Tibial nerve (tissue), 4 donors: ENCODE measurements around the gene OCEL1. TPM values are rescaled to one million over a fixed set of nuclear protein-coding genes. Genes with fewer than 3 reads are reported as not detected.

ENCODE experiments used
- DNase-seq, 2 donors: peaks; one replicate each; pipeline ENCODE4 v3.0.0-alpha.2; 2019; ENCODE audit warnings: low spot score in 2 of 2
- H3K27ac ChIP-seq, 4 donors: fragments of 200-600 bp; sonication (generic) in 3 of 4; one replicate each; pipeline ENCODE4 v1.5.1; 2017 to 2019; ENCODE audit warnings: mild to moderate bottlenecking in 1 of 4
- H3K27me3 ChIP-seq, 2 donors: fragments of 200-600 bp; sonication (generic) in 1 of 2; one replicate each; pipeline versions ENCODE4 v1.5.1 to v1.6.0; 2017 to 2019
- H3K36me3 ChIP-seq, 3 donors: fragments of 200-600 bp; sonication (generic); one replicate each; pipeline ENCODE4 v1.5.1; 2018 to 2019
- H3K4me1 ChIP-seq, 4 donors: fragments of 200-600 bp; sonication (generic) in 3 of 4; one replicate each; pipeline ENCODE4 v1.5.1; 2017 to 2019
- H3K4me3 ChIP-seq, 4 donors: fragments of 200-600 bp; sonication (generic) in 3 of 4; one replicate each; pipeline ENCODE4 v1.5.1; 2017 to 2019; ENCODE audit warnings: mild to moderate bottlenecking in 1 of 4, moderate library complexity in 1 of 4
- H3K9me3 ChIP-seq, 4 donors: fragments of 200-600 bp; sonication (generic) in 3 of 4; one replicate each; pipeline ENCODE4 v1.5.1; 2017 to 2019
- EP300 ChIP-seq, 2 donors: sonication (generic); formaldehyde crosslinking; IDR thresholded peaks; one replicate each; pipeline ENCODE4 v1.6.1; 2017; ENCODE audit warnings: antibody characterized with exemption in 2 of 2, mild to moderate bottlenecking in 1 of 2
- POLR2A ChIP-seq, 2 donors: fragments of 450-650 bp; IDR thresholded peaks; one replicate each; pipeline ENCODE4 v1.6.1; 2017; ENCODE audit warnings: antibody characterized with exemption in 2 of 2, mild to moderate bottlenecking in 2 of 2, moderate library complexity in 2 of 2
- WGBS, 2 donors: methylation state at CpG; one replicate each; pipeline ENCODE4 v1.1.5; 2018; 5-methylcytosine and 5-hydroxymethylcytosine counted together
- total RNA-seq, 4 donors: library from RNA; depleted of rRNA; stranded (reverse); fragments of >200 nt; gene quantifications; one replicate each; pipeline ENCODE4 v1.1.0, GENCODE V29; 2016
- TF ChIP-seq, protein P1 (sequence below), 5 experiments: fragments of 200-600 bp in 3 of 5; fragments of 450-650 bp in 2 of 5; sonication (generic) in 3 of 5; IDR thresholded peaks; one replicate each; pipeline ENCODE4 v1.5.1; 2016 to 2019; ENCODE audit warnings: antibody characterized with exemption in 5 of 5, mild to moderate bottlenecking in 3 of 5, moderate library complexity in 2 of 5

Gene OCEL1
- total RNA-seq, 4 donors from 2014 or later, result 3.3 to 30.0 (median 5.8) TPM

DNA sequence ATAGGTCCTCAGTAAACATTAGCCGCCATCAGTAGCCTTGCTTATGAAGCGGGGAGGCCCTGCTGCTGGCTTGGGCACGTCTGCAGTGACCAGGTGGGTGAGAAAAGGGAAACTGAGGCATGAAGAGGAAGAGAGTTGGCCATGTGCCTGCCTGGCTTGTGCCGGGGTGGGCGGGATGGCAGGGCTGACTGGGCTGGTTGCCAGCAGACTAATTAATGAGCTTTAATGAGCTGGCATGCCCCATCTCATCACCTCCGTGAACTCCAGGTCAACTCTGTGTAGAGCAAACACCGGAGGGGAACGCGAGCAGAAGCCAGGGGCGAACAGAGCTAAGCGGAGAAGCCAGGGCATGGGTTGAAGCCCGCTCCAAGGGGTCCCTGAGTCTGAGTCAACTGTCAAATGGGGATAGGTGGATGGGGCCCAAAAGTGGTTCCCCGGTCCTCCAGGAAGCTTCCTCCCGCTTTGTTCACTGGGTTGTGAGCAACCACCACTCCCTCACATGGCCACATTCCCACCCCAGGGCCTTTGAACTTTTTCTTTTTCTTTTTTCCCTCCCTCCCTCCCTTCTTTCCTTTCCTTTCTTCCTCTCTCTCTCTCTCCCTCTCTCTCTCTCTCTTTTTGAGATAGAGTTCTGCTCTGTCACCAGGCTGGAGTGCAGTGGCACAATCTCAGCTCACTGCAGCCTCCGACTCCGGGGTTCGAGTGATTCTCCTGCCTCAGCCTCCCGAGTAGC is 11.0 kb downstream of the OCEL1 start:
- Histone ChIP-seq H3K27ac (peak overlapping the region in 2 of 4 donors; percentile 62 to 70), H3K27me3 (no peaks in the 10 kb centered on the region), H3K9me3 (no peaks in the 10 kb centered on the region), H3K4me1 (peaks cover 0 to 40% (median 22%) of the 10 kb centered on the region in 4 donors), H3K4me3 (no peak overlapping the region), H3K36me3 (peaks cover 0 to 54% (median 0%) of the 10 kb centered on the region in 3 donors)
- no peak for DNase-seq
- WGBS, 2 donors, result 70 to 78% methylated on average over 18 of the region's 18 CpGs
- TF ChIP-seq POLR2A (IDR thresholded peaks at IDR 0.05) (no peak), EP300 (IDR thresholded peaks at IDR 0.05) (no peak)
- TF ChIP-seq, protein P1, sequence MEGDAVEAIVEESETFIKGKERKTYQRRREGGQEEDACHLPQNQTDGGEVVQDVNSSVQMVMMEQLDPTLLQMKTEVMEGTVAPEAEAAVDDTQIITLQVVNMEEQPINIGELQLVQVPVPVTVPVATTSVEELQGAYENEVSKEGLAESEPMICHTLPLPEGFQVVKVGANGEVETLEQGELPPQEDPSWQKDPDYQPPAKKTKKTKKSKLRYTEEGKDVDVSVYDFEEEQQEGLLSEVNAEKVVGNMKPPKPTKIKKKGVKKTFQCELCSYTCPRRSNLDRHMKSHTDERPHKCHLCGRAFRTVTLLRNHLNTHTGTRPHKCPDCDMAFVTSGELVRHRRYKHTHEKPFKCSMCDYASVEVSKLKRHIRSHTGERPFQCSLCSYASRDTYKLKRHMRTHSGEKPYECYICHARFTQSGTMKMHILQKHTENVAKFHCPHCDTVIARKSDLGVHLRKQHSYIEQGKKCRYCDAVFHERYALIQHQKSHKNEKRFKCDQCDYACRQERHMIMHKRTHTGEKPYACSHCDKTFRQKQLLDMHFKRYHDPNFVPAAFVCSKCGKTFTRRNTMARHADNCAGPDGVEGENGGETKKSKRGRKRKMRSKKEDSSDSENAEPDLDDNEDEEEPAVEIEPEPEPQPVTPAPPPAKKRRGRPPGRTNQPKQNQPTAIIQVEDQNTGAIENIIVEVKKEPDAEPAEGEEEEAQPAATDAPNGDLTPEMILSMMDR (IDR thresholded peaks at IDR 0.05), result no peak

GRCh38 chr19:17237747-17238706 is 12.0 kb downstream of the OCEL1 start:
- H3K27ac ChIP-seq, result no peak overlapping the region
- H3K36me3 ChIP-seq, result peaks cover 0 to 43% (median 0%) of the 10 kb centered on the region in 3 donors
- peaks cover 0 to 50% (median 32%) of the 10 kb centered on the region in 4 donors for H3K4me1 ChIP-seq
- WGBS, 2 donors, result 92 to 94% methylated on average over 13 of the region's 13 CpGs
- TF ChIP-seq POLR2A (IDR thresholded peaks at IDR 0.05) (no peak), EP300 (IDR thresholded peaks at IDR 0.05) (no peak)
- TF ChIP-seq, protein P1 (IDR thresholded peaks at IDR 0.05), result no peak
- no peak for DNase-seq
- H3K9me3 ChIP-seq, result no peaks in the 10 kb centered on the region
- H3K27me3 ChIP-seq, result no peaks in the 10 kb centered on the region
- H3K4me3 ChIP-seq, result no peak overlapping the region

GRCh38 chr19:17240062-17240752 is 14.2 kb downstream of the OCEL1 start:
- TF ChIP-seq, protein P1 (IDR thresholded peaks at IDR 0.05), result no peak
- no peak for TF ChIP-seq POLR2A (IDR thresholded peaks at IDR 0.05)
- TF ChIP-seq EP300 (IDR thresholded peaks at IDR 0.05), result no peak
- Histone ChIP-seq H3K36me3 (peaks cover 0 to 34% (median 0%) of the 10 kb centered on the region in 3 donors), H3K9me3 (no peaks in the 10 kb centered on the region), H3K4me3 (no peak overlapping the region), H3K27ac (peak overlapping the region in 1 of 4 donors; percentile 42), H3K4me1 (peaks cover 0 to 53% (median 32%) of the 10 kb centered on the region in 4 donors), H3K27me3 (no peaks in the 10 kb centered on the region)
- DNase-seq, result no peak
- 50% methylated on average over 24 of the region's 24 CpGs for WGBS, 2 donors

DNA sequence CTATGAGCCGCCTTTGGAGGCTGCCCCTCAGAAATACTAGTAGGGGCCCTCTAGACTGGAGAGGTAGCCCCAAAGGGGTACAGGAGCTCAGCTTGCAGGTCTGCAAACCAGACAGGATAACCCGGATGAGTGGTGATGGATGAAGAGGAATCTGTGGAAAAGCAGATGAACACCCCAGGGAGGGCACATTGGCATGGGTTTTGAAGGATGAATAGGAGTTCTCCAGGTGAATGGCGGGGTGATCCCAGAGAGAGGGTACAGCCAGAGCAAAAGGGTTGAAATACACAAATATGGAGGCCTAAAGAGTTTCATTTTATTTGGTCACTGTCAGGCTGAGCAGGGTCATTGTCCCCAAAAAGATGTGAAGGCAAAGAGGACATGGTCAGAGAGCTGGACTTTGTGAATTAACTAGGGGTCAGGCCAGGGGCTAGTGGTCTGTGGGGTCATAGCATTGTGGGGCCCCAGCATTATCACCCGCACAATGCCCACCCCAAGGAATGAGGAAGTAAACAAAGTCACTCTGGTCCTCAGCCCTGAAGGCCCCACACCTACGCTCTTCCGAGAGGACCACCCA is 14.9 kb downstream of the OCEL1 start:
- H3K4me1 ChIP-seq, result peaks cover 0 to 46% (median 30%) of the 10 kb centered on the region in 4 donors
- H3K36me3 ChIP-seq, result peaks cover 0 to 34% (median 0%) of the 10 kb centered on the region in 3 donors
- no peak for DNase-seq
- 91 to 96% methylated on average over 6 of the region's 6 CpGs for WGBS, 2 donors
- H3K27ac ChIP-seq, result peak overlapping the region in 1 of 4 donors; percentile 42
- H3K27me3 ChIP-seq, result no peaks in the 10 kb centered on the region
- TF ChIP-seq, protein P1 (IDR thresholded peaks at IDR 0.05), result no peak
- TF ChIP-seq EP300 (IDR thresholded peaks at IDR 0.05) (no peak), POLR2A (IDR thresholded peaks at IDR 0.05) (no peak)
- H3K9me3 ChIP-seq, result no peaks in the 10 kb centered on the region
- H3K4me3 ChIP-seq, result no peak overlapping the region
